Ammon's horn (tissue), 1 donor: ENCODE results near the gene UBE2Z.
"Not testable (repeated sequence)": the region's sequence is repeated elsewhere in the genome, so short reads cannot be mapped to it uniquely, and the experiment has no call there.

Source experiments
- DNase-seq: peaks from one replicate; pipeline ENCODE4 v3.0.0-alpha.2; 2016; ENCODE audit warnings: low spot score

UBE2Z gene

DNA sequence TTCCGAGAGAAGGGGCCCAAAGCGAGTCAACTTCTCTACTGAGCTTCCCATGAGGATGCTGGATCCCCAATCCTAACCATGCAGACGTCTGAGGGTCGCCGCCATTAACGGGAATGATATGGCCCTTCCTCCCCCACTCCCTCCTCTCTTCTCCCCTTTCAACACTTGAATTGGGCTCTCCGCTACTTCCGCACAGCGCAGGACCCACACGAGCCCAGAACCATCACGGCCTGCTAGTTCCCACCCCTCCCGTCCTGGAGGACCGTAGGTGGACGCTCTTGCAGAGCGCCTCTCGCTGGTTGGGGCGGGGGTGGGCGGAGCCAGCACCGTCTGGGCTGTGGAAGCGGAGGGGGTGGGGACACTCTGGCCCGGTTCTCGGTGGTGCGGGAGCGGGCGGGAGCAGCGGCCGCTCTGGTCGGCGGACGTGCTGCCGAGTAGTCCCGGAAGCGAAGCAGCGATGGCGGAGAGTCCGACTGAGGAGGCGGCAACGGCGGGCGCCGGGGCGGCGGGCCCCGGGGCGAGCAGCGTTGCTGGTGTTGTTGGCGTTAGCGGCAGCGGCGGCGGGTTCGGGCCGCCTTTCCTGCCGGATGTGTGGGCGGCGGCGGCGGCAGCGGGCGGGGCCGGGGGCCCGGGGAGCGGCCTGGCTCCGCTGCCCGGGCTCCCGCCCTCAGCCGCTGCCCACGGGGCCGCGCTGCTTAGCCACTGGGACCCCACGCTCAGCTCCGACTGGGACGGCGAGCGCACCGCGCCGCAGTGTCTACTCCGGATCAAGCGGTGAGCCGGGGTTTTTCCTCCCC is at the start of gene UBE2Z:
Gene UBE2Z (plus strand): TSS at position 361 of the 797 bp plus-strand sequence. CDS start 97 bp downstream, at position 458.
- DNase-seq: peak; percentile 99

DNA sequence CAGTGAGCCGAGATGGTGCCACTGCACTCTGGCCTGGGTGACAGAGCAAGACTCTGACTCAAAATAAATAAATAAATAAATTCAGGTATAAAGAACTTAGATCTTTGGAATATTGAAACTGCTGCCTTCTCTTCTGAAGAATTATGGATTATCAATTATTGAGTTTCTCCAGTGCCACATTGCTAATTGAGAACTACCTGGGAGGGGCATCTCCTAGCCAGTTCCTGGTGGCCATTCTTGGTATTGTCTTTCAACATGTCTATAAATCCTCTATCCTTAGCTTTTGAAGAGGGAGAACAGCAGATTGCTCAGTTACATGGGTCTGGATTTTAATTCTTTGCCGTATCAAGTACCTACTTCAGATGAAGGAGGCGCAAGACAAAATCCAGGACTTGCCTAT is 48.2 kb upstream of the UBE2Z start:
- DNase-seq: no peak

DNA sequence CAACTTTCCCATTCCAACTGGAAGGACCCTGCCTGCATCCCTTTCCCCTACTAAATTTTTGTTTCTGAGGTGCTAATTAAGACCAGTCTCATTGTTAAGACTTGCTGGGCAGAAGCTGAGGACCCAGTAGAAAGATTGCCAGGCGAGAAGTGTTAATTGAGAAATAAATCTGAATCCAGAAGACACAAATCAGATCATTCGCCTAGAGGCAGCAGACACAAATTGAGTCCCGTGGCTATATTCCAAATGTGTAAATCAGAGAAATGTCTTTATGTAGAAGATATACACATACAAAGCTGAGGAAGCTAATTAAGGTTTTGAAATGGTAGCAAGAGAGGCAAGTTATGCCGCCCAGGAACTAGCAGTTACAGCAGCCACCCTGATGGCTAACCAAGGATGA is 47.8 kb upstream of the UBE2Z start:
- DNase-seq: no peak

DNA sequence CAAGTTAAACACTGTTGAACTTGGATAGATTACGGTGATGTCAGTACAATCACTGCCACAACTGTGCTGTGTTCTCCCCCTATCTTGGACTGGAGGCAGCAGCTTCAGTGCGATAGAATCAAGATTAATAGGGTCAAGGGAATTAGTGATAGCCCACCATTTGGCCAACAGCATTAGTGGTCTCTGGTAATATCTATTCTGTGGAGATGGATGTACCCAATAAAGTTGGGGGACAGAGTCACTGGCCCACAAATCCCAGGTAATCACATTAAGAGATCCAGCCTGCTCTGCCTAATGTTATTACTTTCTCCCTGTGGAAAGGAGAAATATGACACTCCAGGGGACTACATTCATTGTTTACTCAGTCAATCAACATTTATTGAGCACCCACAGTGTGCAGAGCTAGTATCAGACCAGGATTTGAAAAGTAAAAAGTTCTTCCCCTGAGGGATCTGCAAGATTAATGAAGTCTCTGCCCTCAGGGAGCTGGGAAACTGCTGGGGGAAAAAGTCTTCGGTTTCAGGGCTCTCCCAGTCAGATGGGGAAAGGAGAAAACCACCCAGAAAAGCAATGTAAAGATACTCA is 39.2 kb upstream of the UBE2Z start:
- DNase-seq: no peak

DNA sequence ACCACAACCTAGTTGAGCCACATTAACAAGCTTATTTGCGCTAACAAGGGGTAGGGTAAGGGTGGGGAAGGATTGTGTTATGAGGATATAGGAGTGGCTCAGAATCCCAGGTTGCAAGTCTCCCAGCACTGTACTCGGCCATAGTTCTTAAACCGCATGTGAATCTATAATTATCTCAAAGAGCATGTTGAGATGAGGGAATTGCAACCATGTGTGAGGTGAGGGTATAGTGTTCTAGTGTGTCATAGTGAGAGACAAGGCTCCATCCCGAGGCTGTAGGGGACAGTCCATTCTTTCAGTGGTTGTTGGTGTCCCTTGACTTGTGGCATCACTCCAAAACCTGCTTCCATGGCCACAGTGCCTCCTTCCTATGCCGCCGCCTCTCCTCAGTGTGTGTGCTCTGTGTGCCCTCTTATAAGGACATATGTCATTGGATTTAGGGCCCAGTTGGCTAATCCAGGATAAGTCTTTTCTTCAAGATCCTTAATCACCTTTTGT is 38.3 kb upstream of the UBE2Z start:
- DNase-seq: no peak

DNA sequence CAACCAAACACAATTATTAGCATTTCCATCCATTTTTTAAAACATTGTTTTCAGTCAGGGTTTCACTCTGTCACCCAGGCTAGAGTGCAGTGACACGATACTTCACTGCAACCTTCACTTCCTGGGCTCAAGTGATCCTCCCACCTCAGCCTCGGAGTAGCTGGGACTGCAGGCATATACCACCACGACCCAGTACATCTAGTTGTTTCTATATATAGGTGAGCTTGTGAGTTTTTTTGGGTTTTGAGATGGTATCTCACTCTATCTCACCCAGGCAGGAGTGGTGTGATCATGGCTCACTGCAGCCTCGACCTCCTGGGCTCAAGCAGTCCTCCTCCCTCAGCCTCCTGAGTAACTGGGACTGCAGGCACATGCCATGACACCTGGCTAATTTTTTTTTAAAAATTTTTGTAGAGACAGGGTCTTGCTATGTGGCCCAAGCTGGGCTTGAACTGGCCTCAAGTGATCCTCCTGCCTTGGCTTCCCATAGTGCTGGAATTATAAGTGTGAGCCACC is 37.1 kb upstream of the UBE2Z start:
- DNase-seq: no peak

DNA sequence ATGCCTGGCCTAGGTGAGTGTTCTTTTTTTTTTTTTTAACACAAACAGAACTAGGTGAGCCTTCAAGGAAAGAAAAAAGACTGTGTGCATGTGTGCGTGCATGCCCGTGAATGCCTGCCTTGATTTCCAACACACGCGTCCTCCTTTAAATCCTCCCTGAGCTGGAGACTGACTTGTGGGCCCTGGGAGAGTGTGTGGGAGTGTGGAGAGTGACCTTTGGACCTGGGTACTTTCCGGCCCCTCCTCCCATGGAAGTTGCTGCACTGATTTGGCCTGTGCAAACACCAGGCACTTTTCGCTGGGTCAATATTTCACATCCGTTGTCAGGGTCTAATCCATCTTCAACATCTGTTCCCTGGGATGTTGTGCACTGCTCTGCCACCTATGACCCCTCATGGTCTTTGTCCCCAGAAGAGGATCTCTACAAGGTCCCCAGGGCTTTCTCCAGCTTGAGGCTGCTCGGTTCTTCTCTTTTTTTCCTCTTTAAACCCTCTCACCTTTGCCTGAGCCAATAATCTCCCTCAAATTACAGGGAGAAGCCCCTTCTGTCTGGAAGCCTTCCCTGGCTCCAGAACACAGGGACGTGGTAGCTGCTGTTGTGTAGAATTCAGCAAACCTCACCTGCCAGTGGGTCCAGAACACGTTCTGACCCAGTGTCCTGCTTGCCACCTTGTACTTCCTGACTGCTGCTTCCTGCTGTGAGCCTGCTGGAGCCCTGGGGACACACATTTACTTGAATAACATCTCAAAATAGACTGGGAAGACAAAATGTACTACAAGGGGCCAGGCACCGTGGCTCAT is 36.5 kb upstream of the UBE2Z start:
- DNase-seq: no peak

DNA sequence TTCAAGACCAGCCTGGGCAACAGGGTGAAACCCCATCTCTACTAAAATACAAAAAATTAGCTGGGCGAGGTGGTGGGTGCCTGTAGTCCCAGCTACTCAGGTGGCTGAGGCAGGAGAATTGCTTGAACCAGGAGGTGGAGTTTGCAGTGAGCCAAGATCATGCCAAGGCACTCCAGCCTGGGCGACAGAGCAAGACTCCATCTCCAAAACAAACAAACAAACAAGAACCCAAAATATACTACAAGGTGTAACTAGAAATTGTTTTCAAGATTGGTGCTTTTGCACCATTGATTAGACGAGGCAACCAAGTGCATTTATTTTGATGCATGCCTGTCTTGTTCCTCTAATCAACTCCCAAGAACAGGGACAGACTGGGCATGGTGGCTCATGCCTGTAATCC is 35.8 kb upstream of the UBE2Z start:
- DNase-seq: not testable (repeated sequence)

DNA sequence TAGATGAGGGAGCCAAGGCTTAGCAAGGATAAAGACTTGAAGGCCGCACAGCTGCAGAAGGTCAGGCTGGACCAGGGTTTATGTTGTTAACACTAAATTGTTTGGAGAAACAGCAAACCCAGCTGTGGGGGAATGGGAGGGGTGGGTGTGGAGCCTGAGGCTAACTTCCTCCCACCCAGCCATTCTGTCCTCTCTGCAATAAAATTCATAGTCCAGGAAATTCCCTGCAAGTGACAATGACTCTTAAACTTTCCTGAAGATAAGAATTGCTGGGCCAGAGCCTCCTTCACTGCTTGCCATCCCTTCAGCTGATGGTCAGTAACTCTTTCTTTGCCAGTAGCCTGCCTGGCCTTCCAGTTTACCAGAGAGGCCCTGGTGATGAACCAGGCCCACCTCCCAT is 35.0 kb upstream of the UBE2Z start:
- DNase-seq: no peak

DNA sequence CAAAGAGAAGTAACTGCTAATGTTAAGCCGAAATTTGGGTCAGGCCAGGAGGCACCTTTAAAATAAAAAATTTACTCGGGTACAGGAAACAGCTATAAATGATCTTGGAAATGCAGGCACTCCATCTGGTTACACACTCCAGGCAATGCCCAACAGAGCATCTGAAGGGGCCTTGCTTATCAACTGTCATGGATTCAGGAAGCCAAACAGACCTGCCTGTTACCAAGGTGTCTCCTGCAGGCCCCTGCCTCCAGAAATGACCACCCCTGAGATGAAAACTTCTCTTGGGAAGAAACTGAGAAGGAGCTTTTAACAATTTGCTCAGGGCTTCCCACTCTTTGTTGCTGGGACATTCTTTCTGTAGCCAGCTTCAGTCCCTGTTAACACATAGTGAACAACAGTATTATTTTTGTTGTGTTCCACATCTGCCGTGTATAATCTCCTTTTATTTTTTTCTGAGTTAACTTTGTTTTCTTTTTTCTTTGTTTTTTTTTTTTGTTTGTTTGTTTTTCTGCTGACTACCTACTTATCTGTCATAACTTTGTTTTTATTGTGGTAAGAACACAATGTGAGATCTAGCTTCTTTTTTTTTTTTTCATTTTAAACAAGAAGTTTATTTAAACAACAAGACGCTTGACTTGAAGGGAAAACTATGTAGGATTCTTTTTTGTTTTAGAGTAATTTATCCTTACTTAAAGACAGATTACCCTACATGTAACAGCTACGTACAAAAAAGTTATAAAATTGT is 34.3 kb upstream of the UBE2Z start:
- DNase-seq: no peak

DNA sequence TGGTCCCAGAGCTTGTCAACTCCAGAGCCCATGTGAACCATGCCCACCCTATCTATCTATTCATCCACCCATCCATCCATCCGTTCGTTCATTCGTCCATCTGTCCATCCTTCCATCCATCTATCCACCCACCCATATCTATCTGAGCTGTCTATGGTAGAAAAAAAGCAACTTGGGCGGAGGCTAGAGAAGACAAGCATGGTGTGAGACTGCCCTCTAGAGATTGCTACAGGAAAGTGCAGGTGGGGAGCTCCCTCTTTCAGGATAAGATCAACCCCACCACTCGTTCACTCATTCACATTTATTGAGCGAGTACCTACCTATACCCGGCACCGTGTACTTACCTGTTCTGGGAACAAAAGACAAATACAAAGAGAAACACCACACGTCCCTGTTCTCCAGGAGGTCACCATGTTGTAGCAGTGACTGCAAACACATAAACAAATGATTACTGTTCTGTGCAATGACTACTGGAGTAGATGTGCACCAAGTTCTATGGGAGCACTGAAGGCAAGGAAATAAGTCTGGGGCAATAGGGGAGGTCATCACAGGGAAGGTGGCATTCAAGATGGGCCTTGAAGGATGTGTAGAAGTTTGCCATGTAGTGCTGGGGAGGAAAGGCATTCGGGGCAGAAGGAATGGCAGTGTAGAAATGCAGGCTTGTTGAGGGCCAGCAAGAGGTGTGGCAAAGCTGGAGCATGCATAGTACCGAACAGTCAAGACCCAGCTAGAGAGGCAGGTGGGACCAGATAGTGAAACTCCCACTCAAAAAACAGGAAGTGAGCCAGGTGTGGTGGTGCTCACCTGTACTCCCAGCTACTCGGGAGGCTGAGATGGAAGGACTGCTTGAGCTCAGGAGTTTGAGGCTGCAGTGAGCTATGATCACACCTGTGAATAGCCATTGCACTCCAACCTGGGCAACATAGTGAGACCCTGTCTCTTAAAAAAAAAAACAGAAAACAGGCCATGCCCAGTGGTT is 29.0 kb upstream of the UBE2Z start:
- DNase-seq: peak; percentile 82

DNA sequence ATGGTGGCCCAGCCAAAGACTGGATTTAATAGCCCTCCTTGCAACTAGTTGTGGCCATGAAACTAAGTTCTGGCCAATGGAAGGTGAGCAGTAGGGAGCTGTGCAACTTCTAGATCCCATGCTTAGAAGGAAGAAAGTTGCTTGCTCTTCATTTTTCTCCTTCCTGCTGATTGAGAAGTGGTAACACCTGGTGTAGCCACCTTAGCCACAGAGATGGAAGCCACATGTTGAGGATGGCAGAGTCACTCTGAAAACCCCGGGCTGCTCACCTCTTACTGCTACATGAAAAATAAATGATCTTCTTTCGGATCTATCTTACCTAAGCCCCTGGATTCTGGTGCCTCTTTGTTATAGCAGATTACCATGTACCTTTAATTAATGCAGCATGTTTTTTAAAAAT is 25.9 kb upstream of the UBE2Z start:
- no peak for DNase-seq

DNA sequence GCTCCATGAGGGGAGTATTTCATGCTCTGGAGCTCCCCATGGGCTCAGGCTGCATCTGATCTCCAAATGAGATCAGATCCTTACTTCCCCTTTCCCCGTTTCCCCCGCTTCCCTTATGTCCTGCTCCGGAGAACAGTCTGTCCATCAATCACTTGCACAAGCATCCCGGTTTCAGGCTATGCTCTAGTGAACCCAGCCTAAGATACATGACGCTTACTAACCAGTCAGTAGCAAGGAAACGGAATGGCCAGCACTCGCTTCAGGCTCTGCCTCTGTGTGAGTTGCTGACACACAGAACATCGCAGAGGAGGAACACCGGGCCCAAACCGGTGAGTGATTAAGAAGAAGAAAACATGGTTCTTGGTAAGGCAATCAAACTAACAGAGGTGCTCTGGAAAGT is 25.0 kb upstream of the UBE2Z start:
- no peak for DNase-seq

DNA sequence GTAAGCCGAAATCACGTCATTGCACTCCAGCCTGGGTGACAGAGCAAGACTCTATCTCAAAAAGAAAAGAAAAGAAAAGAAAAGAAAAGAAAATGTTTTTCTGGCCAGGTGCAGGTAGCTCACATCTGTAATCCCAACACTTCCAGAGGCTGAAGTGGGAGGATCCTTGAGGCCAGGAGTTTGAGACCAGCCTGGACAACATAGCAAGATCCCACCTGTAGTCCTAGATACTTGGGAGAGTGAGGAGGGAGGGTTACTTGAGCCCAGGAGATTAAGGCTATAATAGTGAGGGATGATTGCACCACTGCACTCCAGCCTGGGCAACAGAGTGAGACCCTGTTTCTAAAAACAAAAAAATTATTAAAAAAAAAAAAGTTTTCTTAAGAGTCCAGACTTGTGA is 18.1 kb upstream of the UBE2Z start:
- DNase-seq: no peak

DNA sequence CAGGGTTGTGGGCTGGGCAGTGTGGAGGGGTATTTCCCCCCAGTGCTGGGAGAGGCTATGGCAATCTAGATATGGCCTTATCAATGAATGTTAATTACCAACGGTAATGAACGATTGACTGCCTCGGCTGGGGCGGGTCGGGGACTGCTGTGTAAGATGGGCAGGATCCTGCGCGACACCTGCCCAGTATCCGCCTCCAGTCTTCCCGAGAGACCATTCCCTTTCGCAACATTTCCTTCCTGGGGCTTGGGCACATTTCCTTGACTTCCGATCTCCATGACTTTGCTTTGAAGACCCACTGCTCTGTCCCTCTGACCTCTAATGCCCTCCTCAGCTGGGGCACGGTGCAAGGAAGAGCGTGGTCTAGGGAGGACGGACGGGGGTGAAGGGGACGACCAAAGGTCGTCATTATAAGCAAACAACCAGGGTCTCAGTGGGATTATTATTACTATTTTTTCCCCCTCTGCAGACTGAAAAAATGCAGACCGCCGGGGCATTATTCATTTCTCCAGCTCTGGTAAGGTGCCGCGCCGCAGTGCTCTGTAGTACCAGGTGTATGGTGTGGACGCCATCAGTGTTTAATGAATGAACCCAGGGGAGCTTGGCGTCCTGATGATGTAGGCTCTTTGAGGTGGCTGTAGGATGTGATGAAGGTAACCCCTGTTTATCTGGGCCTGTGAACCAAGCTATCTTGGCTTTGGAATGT is 15.1 kb upstream of the UBE2Z start:
- no peak for DNase-seq

DNA sequence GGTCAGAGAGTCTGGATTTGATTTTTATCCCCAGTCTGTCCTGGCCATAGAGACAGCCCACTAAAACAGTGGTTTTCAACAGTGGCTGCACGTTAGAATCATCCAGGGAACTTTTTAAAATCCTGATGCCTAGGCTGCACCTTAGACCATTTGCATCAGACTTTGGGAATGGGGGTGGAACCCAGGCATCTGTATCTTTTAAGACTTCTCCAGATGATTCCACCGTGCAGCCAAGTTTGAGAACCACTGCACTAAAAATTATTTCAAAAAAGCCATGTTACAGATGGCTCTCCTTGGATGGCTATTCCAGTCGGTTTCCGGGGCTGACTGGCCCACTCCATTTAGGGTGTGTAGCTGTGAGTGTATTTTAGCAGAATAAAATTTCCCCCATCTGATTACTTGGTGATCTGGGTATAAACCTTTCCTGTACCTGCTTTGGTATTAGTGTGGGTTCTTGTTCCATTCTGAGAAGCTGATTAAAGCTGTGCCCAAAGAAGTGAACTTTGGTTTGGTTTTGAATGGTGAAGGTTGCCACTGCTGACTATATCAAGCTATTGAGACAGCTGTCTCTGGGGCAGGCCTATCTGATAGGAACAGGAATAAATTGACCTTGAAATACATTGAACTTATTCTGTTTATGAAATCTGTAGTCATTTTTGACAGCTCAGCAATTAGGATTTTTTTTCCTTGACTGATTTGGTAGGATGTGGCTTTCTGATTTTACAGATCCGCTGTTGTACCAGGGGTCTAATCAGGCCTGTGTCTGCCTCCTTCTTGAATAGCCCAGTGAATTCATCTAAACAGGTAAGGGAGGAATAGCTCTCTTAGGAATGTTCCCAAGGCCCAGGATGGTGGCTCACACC is 14.3 kb upstream of the UBE2Z start:
- no peak for DNase-seq

DNA sequence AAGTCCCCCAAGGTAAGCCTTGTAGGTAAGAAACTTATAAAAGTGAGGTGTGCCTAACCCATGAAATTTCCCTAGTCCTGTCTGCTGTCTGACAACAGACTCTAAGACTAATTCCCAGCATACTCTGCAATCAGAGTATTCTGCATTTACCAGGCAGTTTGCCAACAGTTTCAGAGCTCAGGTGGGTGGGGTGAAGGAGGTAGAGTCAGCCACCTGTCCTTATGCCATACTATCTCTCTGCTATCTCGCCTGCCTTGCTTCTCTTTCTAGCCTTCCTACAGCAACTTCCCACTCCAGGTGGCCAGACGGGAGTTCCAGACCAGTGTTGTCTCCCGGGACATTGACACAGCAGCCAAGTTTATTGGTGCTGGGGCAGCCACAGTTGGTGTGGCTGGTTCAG is 13.3 kb upstream of the UBE2Z start:
- no peak for DNase-seq

DNA sequence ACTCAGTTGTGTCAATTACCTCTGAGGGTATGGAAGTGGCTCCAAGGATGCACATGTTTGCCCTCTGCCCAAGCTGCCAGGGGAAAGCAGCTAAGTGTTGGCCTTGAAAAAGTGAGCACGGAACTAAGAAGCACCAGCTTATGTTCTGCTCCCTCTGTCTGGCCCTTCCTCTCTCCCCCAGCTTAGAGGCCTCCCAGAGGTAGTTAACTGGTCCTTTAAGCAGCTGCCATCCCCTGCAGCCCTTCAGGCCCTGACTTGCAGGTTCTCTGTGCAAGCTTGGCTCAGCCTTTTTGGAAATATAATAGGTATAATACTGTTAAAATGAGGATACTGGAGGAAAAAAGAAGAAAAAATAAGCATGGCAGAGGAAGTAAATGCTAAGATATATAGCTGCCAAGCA is 7.0 kb upstream of the UBE2Z start:
- no peak for DNase-seq

DNA sequence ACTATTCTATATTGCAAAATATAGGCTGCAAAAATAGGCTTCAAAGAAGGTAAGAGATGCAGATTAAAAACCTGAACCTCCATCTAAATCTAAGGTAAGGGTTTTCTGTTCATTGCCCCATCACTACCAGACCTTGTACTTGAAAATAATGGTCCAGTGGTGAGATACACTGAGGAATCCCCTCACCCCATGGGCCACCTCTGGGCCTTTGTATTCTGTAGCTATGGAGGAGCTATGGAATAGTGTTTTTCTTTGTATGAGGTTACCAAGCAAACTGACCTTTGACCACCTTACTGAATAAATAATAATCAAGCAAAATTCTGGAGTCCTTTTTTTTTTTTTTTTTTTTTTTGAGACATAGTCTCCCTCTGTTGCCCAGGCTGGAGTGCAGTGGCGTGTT is 4.8 kb upstream of the UBE2Z start:
- DNase-seq: no peak
